Prostate gland (tissue), 2 donors: Measurements from ENCODE around the gene GHR. TPM values are rescaled to one million over a fixed set of nuclear protein-coding genes. Genes with fewer than 3 reads are reported as not detected.

ENCODE experiments used
- DNase-seq: peaks from one replicate; pipeline ENCODE4 v3.0.0-alpha.2; 2019; ENCODE audit warnings: low spot score
- H3K27ac ChIP-seq, 2 donors: fragments of 200-600 bp; sonication (generic); 2 replicates each; pipeline ENCODE4 v1.5.1; 2017 to 2019
- H3K27me3 ChIP-seq: fragments of 200-600 bp; sonication (generic); replicated peaks from 2 replicates; pipeline ENCODE4 v1.5.1; 2019; ENCODE audit not compliant: insufficient read depth
- H3K36me3 ChIP-seq, 2 donors: fragments of 200-600 bp; sonication (generic); 1 replicate in 1 of 2; 2 replicates in 1 of 2; pipeline versions ENCODE4 v1.5.1 to v1.8.1; 2017 to 2019
- H3K4me1 ChIP-seq: fragments of 200-600 bp; sonication (generic); replicated peaks from 2 replicates; pipeline ENCODE4 v1.5.1; 2019
- H3K4me3 ChIP-seq, 2 donors: fragments of 200-600 bp; sonication (generic); 2 replicates each; pipeline ENCODE4 v1.5.1; 2017 to 2019
- H3K9me3 ChIP-seq: fragments of 200-600 bp; sonication (generic); 2 replicates; pipeline ENCODE4 v1.5.1; 2017
- CTCF ChIP-seq, 4 experiments: fragments of 200-600 bp in 2 of 4; fragments of 450-650 bp in 2 of 4; sonication (generic) in 2 of 4; IDR thresholded peaks; 1 replicate in 3 of 4; 2 replicates in 1 of 4; pipeline ENCODE4 v1.5.1; 2016 to 2019; ENCODE audit warnings: antibody characterized with exemption in 4 of 4, mild to moderate bottlenecking in 2 of 4, moderate library complexity in 2 of 4
- POLR2A ChIP-seq: fragments of 450-650 bp; IDR thresholded peaks from one replicate; pipeline ENCODE4 v1.6.1; 2016; ENCODE audit warnings: antibody characterized with exemption, mild to moderate bottlenecking
- POLR2AphosphoS5 ChIP-seq: sonication (generic); formaldehyde crosslinking; IDR thresholded peaks from one replicate; pipeline ENCODE4 v1.6.1; 2017; ENCODE audit warnings: antibody characterized with exemption
- WGBS: methylation state at CpG from one replicate; pipeline ENCODE4 v1.1.5; 2018; 5-methylcytosine and 5-hydroxymethylcytosine counted together
- intact Hi-C: fragments of 100-400 bp; cut with DNase I; formaldehyde crosslinking; loops from one replicate; pipeline ENCODE4 v1.14.2; 2022
- total RNA-seq, 2 donors: library from RNA; depleted of rRNA; stranded (reverse); fragments of >200 nt; gene quantifications; one replicate each; pipeline ENCODE4 v1.1.0, GENCODE V29; 2016

Gene GHR
- total RNA-seq, 2 donors from 2014 or later: 11.8 to 15.5 TPM

- H3K9me3 ChIP-seq: no peaks in the 10 kb centered on the region
- H3K27ac ChIP-seq: no peak overlapping the region
- no peak for TF ChIP-seq CTCF (IDR thresholded peaks at IDR 0.05)
- H3K36me3 ChIP-seq: no peaks in the 10 kb centered on the region
- no peak for DNase-seq
- no peaks in the 10 kb centered on the region for H3K4me1 ChIP-seq
- WGBS: 53% methylated on average over 2 of the region's 2 CpGs
- no peaks in the 10 kb centered on the region for H3K27me3 ChIP-seq
- intact Hi-C loops: no loop called here
- no peak overlapping the region for H3K4me3 ChIP-seq
These were observed 217.6 kb downstream of the GHR start for GRCh38 chr5:42640835-42641234.

GRCh38 chr5:42641336-42642005 is 218.2 kb downstream of the GHR start:
- Histone ChIP-seq H3K27ac (no peak overlapping the region), H3K9me3 (no peaks in the 10 kb centered on the region), H3K27me3 (no peaks in the 10 kb centered on the region), H3K4me1 (no peaks in the 10 kb centered on the region), H3K4me3 (no peak overlapping the region), H3K36me3 (no peaks in the 10 kb centered on the region)
- WGBS: 81% methylated on average over 4 of the region's 4 CpGs
- DNase-seq: no peak
- TF ChIP-seq POLR2A: no peak
- TF ChIP-seq CTCF (IDR thresholded peaks at IDR 0.05): no peak
- no peak for TF ChIP-seq POLR2AphosphoS5
- intact Hi-C loops: no loop called here

- H3K9me3 ChIP-seq: no peaks in the 10 kb centered on the region
- no peak overlapping the region for H3K27ac ChIP-seq
- WGBS: 86% methylated on average over 4 of the region's 4 CpGs
- H3K36me3 ChIP-seq: no peaks in the 10 kb centered on the region
- no peak for DNase-seq
- H3K27me3 ChIP-seq: no peaks in the 10 kb centered on the region
- H3K4me1 ChIP-seq: no peaks in the 10 kb centered on the region
- no peak overlapping the region for H3K4me3 ChIP-seq
- no peak for TF ChIP-seq CTCF (IDR thresholded peaks at IDR 0.05)
- TF ChIP-seq POLR2A: no peak
- TF ChIP-seq POLR2AphosphoS5: no peak
- intact Hi-C loops: no loop called here
These were observed 218.8 kb downstream of the GHR start for GRCh38 chr5:42642006-42642405.

- TF ChIP-seq CTCF (IDR thresholded peaks at IDR 0.05) (no peak), POLR2A (no peak), POLR2AphosphoS5 (no peak)
- Histone ChIP-seq H3K27me3 (no peaks in the 10 kb centered on the region), H3K4me3 (no peak overlapping the region), H3K36me3 (no peaks in the 10 kb centered on the region), H3K9me3 (no peaks in the 10 kb centered on the region), H3K27ac (no peak overlapping the region), H3K4me1 (no peaks in the 10 kb centered on the region)
- no peak for DNase-seq
- intact Hi-C loops: no loop called here
- 88% methylated on average over 1 of the region's 1 CpG for WGBS
These were observed 220.1 kb downstream of the GHR start for GRCh38 chr5:42643360-42643759.

GRCh38 chr5:42645138-42645537 is 221.9 kb downstream of the GHR start:
- intact Hi-C loops: no loop called here
- no peak overlapping the region for H3K27ac ChIP-seq
- 36% methylated on average over 2 of the region's 2 CpGs for WGBS

More at GRCh38 chr5:42645138-42645537, 221.9 kb downstream of the GHR start:
- DNase-seq: no peak
- Histone ChIP-seq H3K9me3 (no peaks in the 10 kb centered on the region), H3K27me3 (no peaks in the 10 kb centered on the region), H3K4me1 (no peaks in the 10 kb centered on the region), H3K4me3 (no peak overlapping the region), H3K36me3 (no peaks in the 10 kb centered on the region)
- TF ChIP-seq POLR2A: no peak
